ENCODE measurements around the gene ANKRD34C.
A peak's percentile ranks its signal among the peaks of the same experiment; 100 is the strongest.

Gene ANKRD34C

DNA sequence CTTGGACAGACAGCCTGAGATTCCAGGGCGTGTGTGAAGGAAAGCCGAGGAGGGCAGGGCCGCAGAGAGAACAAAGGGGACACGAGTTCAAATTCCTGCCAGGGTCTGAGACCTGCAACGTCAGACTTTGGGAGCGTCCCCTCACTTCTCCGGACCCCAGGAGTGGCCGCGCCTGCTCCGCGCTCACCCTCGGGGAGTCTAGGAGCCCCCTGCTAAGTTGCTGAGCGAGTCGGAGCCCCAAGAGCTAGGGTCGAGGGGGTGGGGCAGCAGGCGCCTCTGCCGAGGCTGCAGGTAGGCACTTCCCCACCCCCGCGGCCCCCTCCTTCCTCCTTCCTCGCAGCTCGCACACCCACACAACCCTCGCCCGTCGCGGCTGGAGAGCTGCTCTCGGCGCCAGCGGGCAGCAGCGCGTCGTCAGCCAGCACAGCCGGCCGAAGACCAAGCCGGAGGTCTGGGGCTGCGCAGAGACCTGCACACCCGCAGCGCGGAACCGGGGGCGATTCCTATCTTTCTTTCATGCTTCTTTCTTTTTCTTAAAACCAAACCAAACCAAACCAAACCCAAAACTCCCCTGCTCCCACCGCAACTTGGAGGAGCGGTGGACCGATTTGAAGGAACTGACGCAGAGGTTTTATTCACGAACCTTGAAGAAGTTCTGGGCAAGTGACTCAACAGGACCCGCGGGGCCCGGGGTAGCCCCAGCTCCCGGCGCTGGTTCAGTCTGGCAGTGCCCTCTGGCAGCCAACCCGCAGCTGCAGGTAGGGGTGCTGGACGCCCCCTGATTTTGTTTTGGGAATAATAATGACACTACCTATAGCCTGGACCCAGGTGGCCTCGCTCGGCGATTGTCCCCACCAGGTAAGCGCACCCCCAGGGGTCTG, at the start of gene ANKRD34C:
Gene ANKRD34C, plus strand, starts transcription at position 352 of the 881 bp plus-strand sequence. CDS start 10,563 bp downstream, outside the sequence.
- DNase-seq (ENCODE audit: insufficient read length, low spot score) (no peak), FAIRE-seq (no peak)

DNA sequence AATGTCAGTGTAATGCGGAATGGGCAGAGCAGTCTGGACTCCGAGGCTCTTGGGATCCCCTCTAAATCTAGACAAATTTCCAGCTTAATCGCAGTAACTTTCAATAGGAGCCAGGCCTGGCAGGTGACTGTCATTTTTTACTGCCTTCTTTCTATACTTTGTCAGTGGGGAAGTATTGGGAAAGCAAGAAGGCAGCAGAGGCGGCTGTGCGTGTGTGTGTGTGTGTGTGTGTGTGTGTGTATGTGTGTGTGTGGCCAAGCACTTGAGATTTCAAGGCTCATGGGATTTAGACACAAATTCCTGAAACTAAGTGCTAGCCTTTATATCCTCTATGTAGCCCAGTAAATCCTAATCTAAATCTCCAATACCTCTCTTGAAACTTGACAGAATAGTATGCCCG, 49.3 kb upstream of the ANKRD34C start:
- DNase-seq (ENCODE audit: insufficient read length, low spot score) (no peak), FAIRE-seq (no peak)

DNA sequence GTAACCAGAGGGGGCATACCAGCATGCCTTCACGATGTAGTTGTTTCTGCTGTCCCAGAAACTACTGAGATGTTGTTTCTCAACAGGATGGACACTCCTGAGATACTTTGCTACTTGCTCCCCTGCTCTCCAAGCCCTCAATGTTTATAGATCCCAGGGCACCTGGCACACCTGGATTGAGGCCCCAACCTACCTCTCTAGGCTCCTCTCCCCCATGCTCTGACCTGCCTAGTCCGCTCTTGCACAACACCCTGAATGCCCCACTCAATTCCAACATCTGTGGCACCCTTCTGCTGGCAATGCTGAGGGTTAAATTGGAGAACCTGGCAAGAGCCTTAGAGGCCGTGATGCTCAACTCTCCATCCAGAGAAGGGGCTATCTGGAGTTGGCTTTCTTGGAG, 42.5 kb upstream of the ANKRD34C start:
- DNase-seq (ENCODE audit: insufficient read length, low spot score) (no peak), FAIRE-seq (no peak)

DNA sequence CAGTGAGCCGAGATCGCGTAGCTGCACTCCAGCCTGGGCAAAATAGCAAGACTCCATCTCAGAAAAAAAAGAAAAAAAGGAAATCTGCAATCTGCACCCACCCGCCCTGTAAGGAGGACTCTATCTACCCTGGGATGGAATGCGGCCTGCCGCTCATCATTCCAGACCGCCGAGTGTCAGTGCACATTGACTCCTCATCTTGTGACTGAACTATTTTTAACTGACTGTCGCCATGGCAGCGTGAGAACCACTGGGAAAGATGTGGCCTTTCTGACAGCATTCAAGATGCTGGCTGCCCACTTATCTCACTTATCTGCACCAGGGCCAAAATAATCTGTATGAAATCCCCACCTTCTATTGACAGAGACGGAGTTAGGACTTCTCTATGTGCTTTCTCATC, 38.8 kb upstream of the ANKRD34C start:
- DNase-seq (ENCODE audit: insufficient read length, low spot score) (no peak), FAIRE-seq (no peak)

DNA sequence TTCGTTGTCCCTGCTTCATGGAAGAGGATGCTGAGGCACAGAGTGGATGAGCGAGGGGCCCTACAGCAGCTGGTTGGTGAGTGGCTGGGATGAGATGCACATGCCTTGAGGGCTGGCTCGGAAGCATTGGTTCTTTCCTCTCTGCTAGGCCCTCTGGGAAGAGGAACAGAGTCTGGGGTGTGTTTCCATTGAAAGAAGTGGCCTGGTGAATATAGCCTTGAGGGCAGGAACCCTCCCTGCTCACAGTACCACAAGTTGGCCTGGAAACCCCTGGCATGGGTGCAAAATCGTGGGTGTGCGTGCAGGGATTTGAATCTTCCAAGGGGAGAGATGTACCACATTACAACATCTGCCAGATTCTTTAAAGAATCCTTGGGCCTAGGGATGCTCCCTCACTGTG, 37.6 kb upstream of the ANKRD34C start:
- no peak for FAIRE-seq
- DNase-seq (ENCODE audit: insufficient read length, low spot score), result no peak

DNA sequence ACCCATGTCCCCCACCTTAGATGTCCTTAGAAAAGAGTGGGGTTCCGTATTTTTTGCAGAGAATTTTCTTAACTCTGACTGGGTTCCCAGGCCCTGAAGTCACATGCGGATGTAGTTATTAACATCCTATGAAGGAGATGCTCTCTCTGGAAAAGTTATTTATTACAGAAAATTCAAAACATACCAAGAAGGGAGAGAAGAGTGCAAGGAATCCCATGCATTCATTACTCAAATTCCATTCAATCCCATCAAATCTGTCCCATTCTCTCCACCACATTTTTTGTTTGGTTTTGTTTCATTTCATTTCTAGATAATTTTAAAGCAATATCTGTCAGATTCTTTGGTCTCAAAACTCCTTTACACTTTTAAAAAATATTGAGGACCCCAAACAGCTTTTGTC, 34.3 kb upstream of the ANKRD34C start:
- no peak for DNase-seq (ENCODE audit: insufficient read length, low spot score)

DNA sequence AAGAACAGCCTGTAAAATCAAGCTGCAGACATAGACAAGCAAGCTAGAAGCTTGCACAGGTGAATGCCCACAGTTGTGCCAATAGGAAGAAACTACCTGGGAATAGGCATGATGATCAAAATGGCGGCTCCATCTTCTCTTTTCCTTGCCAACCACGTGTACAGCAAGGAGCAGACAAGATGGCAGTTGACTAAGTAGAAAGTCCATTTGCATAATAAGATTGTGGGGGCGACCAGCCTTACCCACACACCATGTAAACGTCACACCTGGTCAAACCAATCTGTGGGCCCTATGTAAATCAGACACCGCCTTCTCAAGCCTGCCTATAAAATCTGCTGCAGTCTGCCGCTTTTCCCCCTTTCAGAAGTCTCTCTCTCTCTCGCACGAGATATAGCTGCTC, 25.1 kb upstream of the ANKRD34C start:
- FAIRE-seq (no peak), DNase-seq (ENCODE audit: insufficient read length, low spot score) (no peak)

More for the DNA sequence above, 34.3 kb upstream of the ANKRD34C start:
- FAIRE-seq, result no peak

DNA sequence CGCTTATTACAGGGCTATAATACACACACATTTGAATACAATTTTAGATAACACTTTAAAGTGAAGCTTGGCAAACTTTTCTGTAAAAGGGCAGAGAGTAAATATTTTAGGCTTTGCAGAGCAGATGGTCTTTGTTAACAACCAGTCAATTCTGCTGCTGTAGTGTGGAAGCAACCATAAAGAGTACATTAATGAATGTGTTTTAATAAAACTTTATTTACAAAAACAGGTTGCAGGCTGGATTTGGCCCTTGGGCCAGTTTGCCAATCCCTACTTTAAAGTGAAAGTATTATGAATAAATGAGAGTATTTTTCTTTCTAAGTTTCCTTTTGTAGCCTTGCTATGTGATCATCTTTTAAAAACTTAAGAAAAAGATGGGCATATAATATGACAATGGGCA, 20.7 kb upstream of the ANKRD34C start:
- DNase-seq (ENCODE audit: insufficient read length, low spot score) (no peak), FAIRE-seq (no peak)

DNA sequence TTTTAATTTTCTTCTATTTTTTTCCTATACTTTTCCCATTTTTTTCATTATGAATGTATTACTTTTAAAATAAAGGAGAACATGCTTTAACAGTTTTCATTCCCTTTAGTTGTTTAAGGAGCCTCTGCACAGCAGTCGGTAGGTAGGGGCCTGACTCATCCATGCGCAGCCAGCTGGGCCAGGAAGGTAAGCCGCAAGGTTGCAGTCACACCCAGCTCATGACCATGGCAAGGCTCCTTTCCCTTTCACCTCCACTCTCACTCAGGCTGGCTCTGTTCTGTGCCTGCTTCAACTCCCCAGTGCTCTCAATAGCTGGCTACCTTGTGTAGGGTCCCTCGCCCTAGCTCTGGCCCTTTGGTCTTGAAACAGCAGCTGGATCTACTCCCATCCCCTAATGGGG, 17.4 kb upstream of the ANKRD34C start:
- DNase-seq (ENCODE audit: insufficient read length, low spot score) (no peak), FAIRE-seq (no peak)

DNA sequence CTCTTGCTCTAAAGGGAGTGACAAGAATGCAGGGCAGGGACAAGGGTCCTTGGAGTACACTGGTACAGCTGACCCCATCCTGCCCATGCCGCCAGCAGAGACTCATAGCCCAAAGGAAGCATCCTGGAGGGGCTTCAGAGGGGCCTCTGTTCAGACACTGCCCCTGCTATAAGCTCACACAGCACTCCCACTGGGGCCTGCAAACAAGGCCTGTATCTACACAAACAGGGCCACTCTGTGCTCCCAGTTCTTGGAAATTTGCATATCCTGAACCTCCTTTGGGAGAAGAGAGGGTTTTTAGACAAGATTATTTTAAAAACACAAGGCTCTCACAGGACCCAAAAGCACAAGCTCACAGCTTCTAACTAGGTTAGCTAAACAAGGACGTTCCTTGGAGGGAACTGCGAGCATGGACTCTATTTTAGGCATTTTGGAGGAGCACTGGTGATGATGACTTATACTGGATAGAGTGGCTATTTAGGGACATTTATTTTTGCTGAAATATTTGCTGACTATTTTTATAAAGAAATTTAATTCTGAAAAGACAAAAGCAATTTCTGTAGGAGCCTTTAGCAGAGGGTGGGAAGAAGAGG, 16.4 kb upstream of the ANKRD34C start:
- FAIRE-seq, result no peak

DNA sequence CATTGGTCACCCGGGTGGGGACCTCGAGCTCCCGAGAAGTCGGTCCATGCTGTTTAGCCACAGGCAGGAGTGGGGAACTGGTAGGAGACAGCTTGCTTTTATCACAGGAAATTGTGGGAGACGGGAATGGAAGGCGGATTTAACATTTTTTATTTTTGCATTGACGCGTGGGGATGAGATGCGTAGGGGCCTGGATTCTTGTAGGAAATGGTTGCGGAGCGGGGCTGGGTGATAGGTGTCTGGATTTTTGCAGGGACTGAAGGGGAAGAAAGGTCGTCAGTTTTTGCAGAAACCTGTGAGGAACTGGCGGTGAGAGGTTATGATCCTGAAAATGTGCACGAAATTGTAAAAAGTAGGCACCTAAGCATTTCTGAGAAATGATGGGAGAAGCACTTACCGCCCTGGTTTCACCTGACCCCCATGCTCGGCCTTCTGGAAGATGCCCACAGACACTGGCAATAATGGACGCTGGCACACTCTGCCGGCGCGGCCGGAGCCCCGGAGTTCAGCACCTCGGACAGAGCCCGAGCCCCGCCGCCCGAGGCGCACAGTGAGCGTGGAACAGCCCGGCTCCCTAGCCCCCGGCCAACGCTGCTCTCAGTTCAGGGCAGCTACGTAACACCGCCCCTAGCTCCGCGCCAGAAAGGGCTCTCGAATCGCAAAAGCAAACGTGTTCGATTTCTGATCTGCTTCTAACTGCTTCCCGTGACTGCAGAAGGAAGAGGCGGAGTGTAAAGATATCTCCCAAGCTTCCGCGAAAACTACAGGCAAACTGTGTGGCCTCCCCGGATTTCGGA, 928 bp downstream of the ANKRD34C start:
- FAIRE-seq (no peak), DNase-seq (ENCODE audit: insufficient read length, low spot score) (peak; percentile 31)

More for the DNA sequence above, 16.4 kb upstream of the ANKRD34C start:
- no peak for DNase-seq (ENCODE audit: insufficient read length, low spot score)

DNA sequence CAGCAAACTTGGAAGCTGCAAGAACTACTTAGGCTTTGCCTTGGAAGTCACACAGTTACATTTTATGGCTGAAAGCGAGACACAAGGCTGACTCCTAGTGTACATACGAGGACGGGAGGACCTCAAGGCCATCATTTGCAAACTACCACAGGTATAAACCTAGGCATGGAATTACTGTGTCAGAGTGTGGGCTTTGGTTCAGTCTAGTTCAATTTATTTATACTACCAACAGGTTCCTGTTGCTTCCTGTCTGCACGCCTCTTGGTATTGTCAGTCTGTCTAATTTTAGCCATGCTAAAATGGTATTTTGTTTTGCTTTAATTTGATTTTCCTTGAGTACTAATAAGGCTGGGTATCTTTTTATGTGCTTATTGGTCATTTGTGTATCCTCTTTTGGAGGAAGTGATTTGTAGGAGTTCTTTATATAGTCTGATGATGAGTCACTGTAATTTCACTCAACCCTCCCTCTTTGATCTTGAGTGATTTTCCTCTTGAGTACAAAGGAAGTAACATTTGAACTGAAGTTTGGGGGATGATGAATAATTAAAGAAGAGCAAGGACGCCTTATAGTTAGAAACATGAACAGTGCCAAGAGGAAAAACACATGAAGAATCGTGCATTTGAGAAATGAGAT, 8.2 kb downstream of the ANKRD34C start:
- DNase-seq (ENCODE audit: insufficient read length, low spot score) (no peak), FAIRE-seq (no peak)

DNA sequence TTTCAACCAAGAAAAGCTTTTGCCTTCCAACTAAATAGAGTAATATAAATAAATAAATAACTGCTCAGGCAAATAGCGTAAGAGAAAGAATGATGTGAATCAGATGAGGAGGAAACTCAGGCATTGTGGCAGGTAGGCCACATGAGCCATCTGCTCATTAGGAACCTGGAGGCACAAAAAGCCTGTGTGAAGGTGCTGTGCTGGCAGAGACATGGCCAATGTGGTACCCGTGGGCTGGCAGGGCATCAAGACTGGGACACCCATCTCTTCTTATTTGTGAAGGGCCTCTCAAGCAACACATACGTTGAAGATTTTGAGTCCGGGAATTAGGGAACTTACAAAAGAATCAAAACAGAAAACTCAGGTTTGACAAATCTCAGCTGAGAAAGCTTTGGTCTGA, 9.5 kb downstream of the ANKRD34C start:
- no peak for FAIRE-seq
- no peak for DNase-seq (ENCODE audit: insufficient read length, low spot score)

DNA sequence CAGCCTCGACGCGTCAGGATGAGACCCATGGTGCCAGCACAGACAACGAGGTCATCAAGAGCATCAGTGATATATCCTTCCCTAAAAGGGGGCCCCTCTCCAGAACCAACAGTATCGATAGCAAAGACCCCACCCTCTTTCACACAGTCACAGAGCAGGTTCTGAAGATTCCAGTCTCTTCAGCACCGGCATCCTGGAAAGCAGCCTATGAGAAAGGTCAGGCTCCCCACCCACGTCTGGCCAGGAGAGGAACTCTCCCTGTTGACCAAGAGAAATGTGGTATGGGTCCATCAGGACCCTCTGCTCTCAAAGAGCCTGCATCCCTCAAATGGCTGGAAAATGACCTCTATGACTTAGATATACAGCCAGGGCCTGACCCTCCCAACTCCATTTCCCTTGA, 11.6 kb downstream of the ANKRD34C start:
- DNase-seq (ENCODE audit: insufficient read length, low spot score) (no peak), FAIRE-seq (no peak)

DNA sequence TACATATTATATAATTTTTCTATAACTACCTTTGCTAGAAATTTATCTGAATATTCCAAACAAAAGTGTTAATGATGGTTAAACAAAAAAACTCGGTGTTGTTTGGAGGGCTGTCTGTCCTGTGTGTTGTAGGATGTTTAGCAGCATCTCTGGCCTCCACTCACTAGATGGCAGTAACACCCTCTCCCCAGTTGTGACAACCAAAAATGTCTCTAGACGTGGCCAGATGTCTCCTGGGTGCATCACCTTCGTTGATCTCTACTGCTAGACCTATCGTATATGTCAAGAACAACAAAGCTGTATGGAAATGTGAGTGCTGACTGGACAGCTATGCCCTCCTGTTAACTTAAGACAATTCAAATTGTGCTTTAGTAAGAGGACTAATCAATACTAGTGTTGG, 14.1 kb downstream of the ANKRD34C start:
- no peak for DNase-seq (ENCODE audit: insufficient read length, low spot score)
- no peak for FAIRE-seq

DNA sequence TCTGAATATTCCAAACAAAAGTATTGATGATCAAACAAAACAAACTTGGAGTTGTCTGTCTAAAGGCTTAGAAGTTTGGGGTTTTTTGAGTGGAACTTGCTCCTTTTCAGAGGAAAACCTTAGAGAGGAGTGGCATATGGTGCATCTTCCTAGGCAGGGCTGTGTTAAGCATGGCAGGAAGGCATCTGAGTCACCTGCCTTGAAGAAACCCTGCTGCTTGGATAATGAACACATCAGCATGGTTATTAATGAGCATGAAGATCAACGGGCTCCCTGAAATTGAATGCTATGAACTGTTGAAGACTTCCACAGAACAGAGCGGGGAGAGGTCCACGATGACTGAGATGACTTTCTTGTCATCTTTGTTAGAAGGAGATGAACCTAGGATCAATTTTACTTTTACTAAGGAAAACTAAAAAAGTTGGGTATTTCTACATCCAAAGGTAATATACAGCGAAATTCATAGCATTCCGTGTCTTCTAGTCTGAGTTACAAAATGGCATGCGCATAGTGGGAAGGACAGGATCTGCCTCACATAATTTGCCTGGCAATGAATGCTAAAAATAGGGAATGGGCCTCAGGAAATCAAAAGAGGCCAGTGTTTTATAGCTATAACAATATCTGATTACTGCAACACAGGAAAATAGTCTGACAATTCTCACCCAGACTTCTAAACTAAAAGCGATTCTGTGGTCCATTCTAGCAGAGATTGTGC, 16.8 kb downstream of the ANKRD34C start:
- FAIRE-seq (no peak), DNase-seq (ENCODE audit: insufficient read length, low spot score) (no peak)

DNA sequence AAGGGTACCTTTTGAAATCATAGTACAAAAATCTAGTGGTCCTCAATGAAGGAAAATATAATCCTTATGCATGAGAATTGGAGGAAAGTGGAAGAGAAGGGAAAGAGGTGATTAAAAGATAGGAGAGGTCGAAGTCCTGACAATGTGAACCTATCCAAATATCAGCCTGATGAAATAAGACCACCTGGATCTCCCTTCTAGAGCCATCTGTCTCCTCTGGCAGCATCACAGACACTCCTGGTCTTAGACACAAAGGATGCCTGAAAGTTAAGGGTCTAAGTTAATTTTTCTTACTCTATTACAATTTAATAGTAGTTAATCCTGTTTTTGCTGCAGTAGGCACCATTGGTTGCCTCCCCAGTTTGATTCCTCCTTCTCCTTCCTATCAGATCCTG, 17.3 kb downstream of the ANKRD34C start:
- no peak for DNase-seq (ENCODE audit: insufficient read length, low spot score)
- no peak for FAIRE-seq

DNA sequence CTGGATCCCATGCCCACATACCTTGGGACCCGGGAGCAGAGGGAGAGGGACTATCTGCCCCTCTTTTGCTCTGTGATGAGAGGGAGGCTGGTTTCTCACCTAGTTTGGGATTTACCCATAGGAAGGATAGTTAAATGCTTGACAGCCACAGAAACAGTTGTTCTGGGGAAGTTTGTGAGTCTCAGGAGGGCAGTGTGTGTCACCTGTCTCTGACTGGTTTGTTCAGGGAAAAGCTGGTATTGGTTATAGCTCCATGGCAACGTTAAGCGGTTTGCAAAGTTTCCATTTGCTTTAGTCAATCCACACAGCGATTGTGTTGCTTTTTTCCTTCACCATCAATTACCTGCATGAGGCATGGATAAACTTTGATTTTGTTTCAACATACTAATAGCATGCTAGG, 24.7 kb downstream of the ANKRD34C start:
- DNase-seq (ENCODE audit: insufficient read length, low spot score), result no peak
- no peak for FAIRE-seq

DNA sequence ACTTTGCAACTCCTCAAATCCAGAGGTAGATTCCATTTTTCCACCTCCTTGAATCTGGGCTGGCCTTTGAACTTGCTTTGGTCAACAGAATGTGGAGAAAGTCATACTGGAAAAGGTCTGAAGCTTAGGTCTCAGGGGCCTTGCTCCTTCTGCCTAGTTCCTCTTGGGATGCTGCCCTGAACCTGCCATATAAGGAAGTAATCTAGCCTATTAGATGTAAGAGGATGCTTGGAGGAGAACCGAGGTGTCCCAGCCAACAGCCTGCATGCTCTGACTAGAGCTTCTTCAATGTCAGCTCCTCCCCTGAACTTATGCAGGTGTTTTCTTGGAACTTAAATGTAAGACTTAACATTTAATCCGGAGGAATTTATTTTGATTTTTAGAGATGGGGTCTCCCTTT, 26.4 kb downstream of the ANKRD34C start:
- FAIRE-seq (no peak), DNase-seq (ENCODE audit: insufficient read length, low spot score) (no peak)

DNA sequence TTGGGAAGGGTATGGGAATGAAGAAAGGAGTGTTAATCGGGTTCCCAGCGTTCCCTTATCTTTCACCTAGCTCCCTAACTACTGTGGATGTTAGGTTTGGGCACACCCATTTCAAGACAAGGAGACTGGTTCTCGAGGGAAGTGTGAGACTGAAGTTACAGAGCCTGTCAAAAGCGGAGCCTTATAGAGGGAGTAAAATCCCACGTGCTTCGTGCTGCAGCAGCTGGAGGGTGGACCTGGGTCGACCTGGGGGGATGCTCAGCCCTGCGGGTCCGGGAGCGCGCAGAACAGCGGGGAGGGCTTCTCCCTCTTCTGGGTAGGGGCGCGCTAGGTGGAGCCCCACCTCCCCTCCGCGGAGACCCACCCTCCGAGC, 28.1 kb downstream of the ANKRD34C start:
- FAIRE-seq (no peak), DNase-seq (ENCODE audit: insufficient read length, low spot score) (no peak)

Data from HTR-8/SVneo (cell line).